Measurements from ENCODE around the gene TTLL8. TPM values are rescaled to one million over a fixed set of nuclear protein-coding genes. Genes with fewer than 3 reads are reported as not detected.

The TTLL8 gene
- total RNA-seq, 1 experiment from 2014 or later: not detected

- no peak for TF ChIP-seq ZSCAN18 (CRISPR knock-in tag; IDR thresholded peaks at IDR 0.05)
- TF ChIP-seq ZNF232 (CRISPR knock-in tag; IDR thresholded peaks at IDR 0.05): no peak
- TF ChIP-seq NR3C1 (CRISPR knock-in tag; conservative IDR thresholded peaks at IDR 0.05; ENCODE audit: low read depth): no peak
- TF ChIP-seq NR2C2 (CRISPR knock-in tag; IDR thresholded peaks at IDR 0.05): no peak
- no peak for TF ChIP-seq CREB1 (CRISPR knock-in tag; IDR thresholded peaks at IDR 0.05)
- TF ChIP-seq ZNF425 (CRISPR knock-in tag; conservative IDR thresholded peaks at IDR 0.05): no peak
- TF ChIP-seq ZNF396 (CRISPR knock-in tag; IDR thresholded peaks at IDR 0.05; ENCODE audit: borderline replicate concordance): no peak
- TF ChIP-seq E2F5 (CRISPR knock-in tag; IDR thresholded peaks at IDR 0.05): no peak
- no peak for TF ChIP-seq SMAD4 (CRISPR knock-in tag; IDR thresholded peaks at IDR 0.05)
These were observed 43.9 kb upstream of the TTLL8 start (continued) for GRCh38 chr22:50101870-50102565.

GRCh38 chr22:50098052-50098451, 40.0 kb upstream of the TTLL8 start:
- ChIA-PET CTCF (no interaction called here), POLR2A (interaction anchor here (0.5 kb wide), 1 partner anchor 35 kb away, joined by 3 read pairs; no protein-coding TSS in a partner anchor)
- Mint-ChIP-seq H3K9me3 (no peaks in the 10 kb centered on the region), H3K4me3 (no peak overlapping the region), H3K36me3 (no peaks in the 10 kb centered on the region), H3K27me3 (ENCODE audit: low read depth) (no peaks in the 10 kb centered on the region), H3K4me1 (no peaks in the 10 kb centered on the region), H3K27ac (no peak overlapping the region)
- no peak for ATAC-seq
- no peak for DNase-seq (ENCODE audit: low spot score)
- TF ChIP-seq ZNF416 (CRISPR knock-in tag; IDR thresholded peaks at IDR 0.05) (no peak), JAZF1 (CRISPR knock-in tag; IDR thresholded peaks at IDR 0.05) (no peak), RORB (CRISPR knock-in tag; IDR thresholded peaks at IDR 0.05) (no peak), NR3C1 (CRISPR knock-in tag; conservative IDR thresholded peaks at IDR 0.05; ENCODE audit: low read depth) (no peak), ZNF532 (CRISPR knock-in tag; IDR thresholded peaks at IDR 0.05; ENCODE audit: borderline replicate concordance) (no peak), ZSCAN18 (CRISPR knock-in tag; IDR thresholded peaks at IDR 0.05) (no peak), NFATC4 (CRISPR knock-in tag; IDR thresholded peaks at IDR 0.05) (no peak), ZNF425 (CRISPR knock-in tag; conservative IDR thresholded peaks at IDR 0.05) (no peak), PREB (CRISPR knock-in tag; IDR thresholded peaks at IDR 0.05; ENCODE audit: borderline replicate concordance) (no peak), IRF2 (CRISPR knock-in tag; IDR thresholded peaks at IDR 0.05; ENCODE audit: borderline replicate concordance, low read depth) (no peak), NFE2L1 (CRISPR knock-in tag; IDR thresholded peaks at IDR 0.05) (no peak), MLX (CRISPR knock-in tag; IDR thresholded peaks at IDR 0.05) (no peak), MXD4 (CRISPR knock-in tag; IDR thresholded peaks at IDR 0.05; ENCODE audit: borderline replicate concordance) (no peak), TEAD1 (CRISPR knock-in tag; IDR thresholded peaks at IDR 0.05) (no peak), TCF7 (CRISPR knock-in tag; IDR thresholded peaks at IDR 0.05; ENCODE audit: low read depth) (no peak)

All from WTC11 (cell line).